GM12878 (cell line): ENCODE measurements around the gene ARRDC1. TPM values are rescaled to one million over a fixed set of nuclear protein-coding genes. Genes with fewer than 3 reads are reported as not detected.
A peak's percentile ranks its signal among the peaks of the same experiment; 100 is the strongest.

Experiments
- ATAC-seq: fragments of 200-7000 bp; cut with Tn5 transposase; 3 replicates; pipeline ENCODE4 v1.9.1; 2020; ENCODE audit warnings: mild to moderate bottlenecking, moderate library complexity
- BruUV-seq: library from RNA; stranded (reverse); fragments of 400-500 nt; replicated peaks from 2 replicates; lab custom pipeline; 2021; lab: Mats Ljungman, UMichigan
- CTCF ChIA-PET: fragments of 300-600 bp; sonication (Branson Sonifier 250); formaldehyde crosslinking; extraction: SDS; loops from one replicate; lab custom pipeline; 2021; ENCODE audit warnings: inconsistent platforms; lab: Yijun Ruan, JAX
- POLR2A ChIA-PET: fragments of 350-600 bp; formaldehyde crosslinking; extraction: SDS; loops from one replicate; lab custom pipeline; 2021; ENCODE audit warnings: inconsistent platforms; lab: Charles Lee
- RAD21 ChIA-PET: fragments of 300-600 bp; sonication (Branson Sonifier 250); formaldehyde crosslinking; loops from one replicate; lab custom pipeline; 2023; ENCODE audit warnings: antibody characterized with exemption; ENCODE audit not compliant: unreplicated experiment; lab: Charles Lee
- SMC1A ChIA-PET: fragments of 300-600 bp; sonication (Branson Sonifier 250); formaldehyde crosslinking; loops from one replicate; lab custom pipeline; 2023; ENCODE audit not compliant: unreplicated experiment, uncharacterized antibody; lab: Charles Lee
- DNase-seq: peaks from one replicate; pipeline ENCODE4 v3.0.0-alpha.2; 2011; ENCODE audit warnings: low read depth, low spot score
- FAIRE-seq: peaks from 3 replicates; lab custom pipeline; 2011; peaks lifted over from hg19 to GRCh38; lab: Jason Lieb, UNC
- H2AFZ ChIP-seq: 2 replicates; pipeline ENCODE4 v1.6.0; 2011; ENCODE audit warnings: low read depth, low read length, control low read depth; ENCODE audit not compliant: control insufficient read depth
- H3K27ac ChIP-seq: 2 replicates; pipeline ENCODE4 v1.5.1; 2011; ENCODE audit warnings: control low read depth; ENCODE audit not compliant: control insufficient read depth, insufficient read depth
- H3K27me3 ChIP-seq, 2 experiments: replicated peaks in 1 of 2; 2 replicates each; pipeline versions ENCODE4 v1.6.0 to v1.6.1; 2011; ENCODE audit warnings: low read length in 1 of 2; ENCODE audit not compliant: control insufficient read depth in 2 of 2, insufficient read depth in 2 of 2
- H3K36me3 ChIP-seq, 2 experiments: 2 replicates each; pipeline ENCODE4 v1.5.1; 2011; ENCODE audit warnings: low read length in 1 of 2; ENCODE audit not compliant: control insufficient read depth in 2 of 2, insufficient read depth in 2 of 2
- H3K4me1 ChIP-seq: 2 replicates; pipeline ENCODE4 v1.6.1; 2011; ENCODE audit warnings: mild to moderate bottlenecking, low read length, moderate library complexity, mixed read lengths; ENCODE audit not compliant: control insufficient read depth, insufficient read depth
- H3K4me2 ChIP-seq: 2 replicates; pipeline ENCODE4 v1.6.0; 2011; ENCODE audit warnings: control low read depth; ENCODE audit not compliant: control insufficient read depth, insufficient read depth
- H3K4me3 ChIP-seq: fragments of 200-600 bp; sonication (generic); 2 replicates; pipeline ENCODE4 v1.5.1; 2016
- H3K79me2 ChIP-seq: 2 replicates; pipeline ENCODE4 v1.6.0; 2011; ENCODE audit warnings: low read length; ENCODE audit not compliant: control insufficient read depth, insufficient read depth
- H3K9ac ChIP-seq: 2 replicates; pipeline ENCODE4 v1.8.0; 2011; ENCODE audit warnings: low read length, control low read depth, mixed read lengths; ENCODE audit not compliant: control insufficient read depth, insufficient read depth
- H3K9me3 ChIP-seq: replicated peaks from 3 replicates; pipeline ENCODE4 v1.5.1; 2011; ENCODE audit warnings: mild to moderate bottlenecking, low read length; ENCODE audit not compliant: control insufficient read depth, insufficient read depth
- H4K20me1 ChIP-seq: 2 replicates; pipeline ENCODE4 v1.6.0; 2011; ENCODE audit not compliant: control insufficient read depth, insufficient read depth
- BACH1 ChIP-seq: fragments of 450-650 bp; IDR thresholded peaks from 2 replicates; pipeline ENCODE4 v1.6.1; 2017; ENCODE audit warnings: mild to moderate bottlenecking, borderline replicate concordance
- DPF2 ChIP-seq: fragments of 450-650 bp; IDR thresholded peaks from 2 replicates; pipeline ENCODE4 v1.6.1; 2017; ENCODE audit warnings: mild to moderate bottlenecking
- GATAD2B ChIP-seq: fragments of 450-650 bp; conservative IDR thresholded peaks from 2 replicates; pipeline ENCODE4 v1.6.1; 2017; ENCODE audit warnings: low read depth, mild to moderate bottlenecking, moderate library complexity
- HDAC6 ChIP-seq: fragments of 200-600 bp; sonication (generic); IDR thresholded peaks from one replicate; pipeline ENCODE4 v1.8.0; 2017; ENCODE audit warnings: antibody characterized with exemption; ENCODE audit not compliant: unreplicated experiment
- IKZF1 ChIP-seq: fragments of 450-650 bp; conservative IDR thresholded peaks from 2 replicates; pipeline ENCODE4 v1.6.1; 2017; ENCODE audit warnings: antibody characterized with exemption, mild to moderate bottlenecking
- KLF5 ChIP-seq: fragments of 450-650 bp; IDR thresholded peaks from 2 replicates; pipeline ENCODE4 v1.6.1; 2014; ENCODE audit warnings: mild to moderate bottlenecking; ENCODE audit not compliant: partially characterized antibody
- LARP7 ChIP-seq: fragments of 450-650 bp; IDR thresholded peaks from 2 replicates; pipeline ENCODE4 v1.6.1; 2017; ENCODE audit warnings: mild to moderate bottlenecking
- MEF2B ChIP-seq: fragments of 450-650 bp; IDR thresholded peaks from 2 replicates; pipeline ENCODE4 v1.6.1; 2018; ENCODE audit warnings: mild to moderate bottlenecking, moderate library complexity; ENCODE audit not compliant: partially characterized antibody, poor library complexity, severe bottlenecking
- NKRF ChIP-seq: fragments of 450-650 bp; conservative IDR thresholded peaks from 2 replicates; pipeline ENCODE4 v1.6.1; 2017; ENCODE audit warnings: mild to moderate bottlenecking, moderate library complexity
- NR2F1 ChIP-seq: fragments of 450-650 bp; conservative IDR thresholded peaks from 2 replicates; pipeline ENCODE4 v1.6.1; 2017; ENCODE audit warnings: mild to moderate bottlenecking
- NRF1 ChIP-seq: conservative IDR thresholded peaks from 2 replicates; pipeline ENCODE4 v1.6.1; 2011; ENCODE audit warnings: mild to moderate bottlenecking, low read depth, low read length, improper control_type of control experiment
- TCF7 ChIP-seq: IDR thresholded peaks from 2 replicates; pipeline ENCODE4 v1.6.1; 2014; ENCODE audit warnings: antibody characterized with exemption, borderline replicate concordance
- WGBS: methylation state at CpG from one replicate; pipeline ENCODE4 v1.1.6; 2016; ENCODE audit warnings: low lambda C conversion rate; ENCODE audit not compliant: insufficient replicate concordance, insufficient coverage; ENCODE audit errors: missing lambda C conversion rate; 5-methylcytosine and 5-hydroxymethylcytosine counted together
- in situ Hi-C: fragments of 300-500 bp; cut with MboI; formaldehyde crosslinking; loops from 9 replicates; pipeline ENCODE4 v1.14.3; 2018; ENCODE audit warnings: mixed read lengths
- intact Hi-C: fragments of 100-400 bp; cut with micrococcal nuclease; formaldehyde crosslinking; loops from one replicate; pipeline ENCODE4 v1.14.2; 2022; ENCODE audit not compliant: unreplicated experiment
- polyA plus RNA-seq, 11 experiments: library from polyadenylated mRNA; depleted of rRNA in 4 of 11; unstranded in 6 of 11; stranded (reverse) in 5 of 11; fragments of >200 nt; fragmentation: Nextera tagmentation in 4 of 11; fragmentation: Illumina TruSeq in 1 of 11; extraction: Ambion mirVana in 4 of 11; extraction: Trizol in 1 of 11; gene quantifications; 1 replicate in 1 of 11; 2 replicates in 10 of 11; pipeline versions ENCODE4 v1.2.1 to v1.2.3, GENCODE V29; 2011 to 2016; ENCODE audit warnings: inconsistent platforms in 2 of 11, missing spikeins in 2 of 11, low read depth in 1 of 11
- total RNA-seq, 4 experiments: library from RNA; depleted of rRNA in 3 of 4; stranded (reverse); fragments of >200 nt in 3 of 4; fragmentation: Illumina TruSeq in 1 of 4; extraction: Trizol in 1 of 4; gene quantifications; 2 replicates each; pipeline versions ENCODE4 v1.2.1 to v1.2.3, GENCODE V29; 2013 to 2021
- TF ChIP-seq, protein P1 (sequence below): IDR thresholded peaks from 2 replicates; pipeline ENCODE4 v1.6.1; 2012; ENCODE audit warnings: low read depth, low read length, improper control_type of control experiment

The ARRDC1 gene
- total and polyA plus RNA-seq, 10 of the 15 experiments (the other 5 are each of a cell fraction or from before 2014, with no cell fraction given), result 0.23 to 34.4 (median 20.9) TPM

GRCh38 chr9:137606005-137606621, 627 bp downstream of the ARRDC1 start:
- ChIA-PET SMC1A (no interaction called here), POLR2A (no interaction called here), RAD21 (no interaction called here), CTCF (no interaction called here)
- in situ Hi-C loops, result no loop called here
- BruUV-seq, result no TSS peak
- Histone ChIP-seq H3K4me2 (peak overlapping the region; percentile 94), H2AFZ (peak overlapping the region; percentile 82), H3K27me3 (no peaks in the 10 kb centered on the region), H3K27ac (peak overlapping the region; percentile 35; the same call in 1 of the 2 replicates), H3K36me3 (no peaks in the 10 kb centered on the region), H3K9me3 (no peaks in the 10 kb centered on the region), H4K20me1 (no peaks in the 10 kb centered on the region; the same call in 1 of the 2 replicates), H3K9ac (peak overlapping the region; percentile 63), H3K4me3 (peak overlapping the region; percentile 76)
- intact Hi-C loops, result no loop called here
- DNase-seq, result no peak
- under 1% methylated on average over 45 of the region's 57 CpGs for WGBS
- peak; percentile 31 for ATAC-seq
- 0 out of 2 replicates have a peak, but pooled peaks have one; percentile 12 for TF ChIP-seq NKRF
- TF ChIP-seq, protein P1, sequence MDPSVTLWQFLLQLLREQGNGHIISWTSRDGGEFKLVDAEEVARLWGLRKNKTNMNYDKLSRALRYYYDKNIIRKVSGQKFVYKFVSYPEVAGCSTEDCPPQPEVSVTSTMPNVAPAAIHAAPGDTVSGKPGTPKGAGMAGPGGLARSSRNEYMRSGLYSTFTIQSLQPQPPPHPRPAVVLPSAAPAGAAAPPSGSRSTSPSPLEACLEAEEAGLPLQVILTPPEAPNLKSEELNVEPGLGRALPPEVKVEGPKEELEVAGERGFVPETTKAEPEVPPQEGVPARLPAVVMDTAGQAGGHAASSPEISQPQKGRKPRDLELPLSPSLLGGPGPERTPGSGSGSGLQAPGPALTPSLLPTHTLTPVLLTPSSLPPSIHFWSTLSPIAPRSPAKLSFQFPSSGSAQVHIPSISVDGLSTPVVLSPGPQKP, result 0 out of 2 replicates have a peak, but pooled peaks have one; percentile 15
- 0 out of 2 replicates have a peak, but pooled peaks have one; percentile 33 for TF ChIP-seq DPF2
- peak; percentile 52 for TF ChIP-seq NR2F1
- peak; percentile 68; the same call in 1 of the 2 replicates for TF ChIP-seq LARP7
- TF ChIP-seq BACH1, result 0 out of 2 replicates have a peak, but pooled peaks have one; percentile 2
- TF ChIP-seq HDAC6, result peak; percentile 48
- no peak for TF ChIP-seq TCF7
- TF ChIP-seq IKZF1, result peak; percentile 49
- TF ChIP-seq MEF2B, result no peak
- TF ChIP-seq NRF1, result no peak
- TF ChIP-seq GATAD2B, result peak; percentile 85
- no peak for TF ChIP-seq KLF5
- TF ChIP-seq, all 136 proteins: peak for 9
- Histone ChIP-seq H3K4me1 (peaks cover 11% of the 10 kb centered on the region), H3K79me2 (peaks cover 4% of the 10 kb centered on the region)
- FAIRE-seq, result no peak
